Mesangial cell (primary cell): ENCODE measurements around the gene USP51. TPM values are rescaled to one million over a fixed set of nuclear protein-coding genes. Genes with fewer than 3 reads are reported as not detected.

Source experiments
- total RNA-seq: library from RNA; depleted of rRNA; stranded (reverse); fragments of >200 nt; gene quantifications from 2 replicates; pipeline ENCODE4 v1.2.3, GENCODE V29; 2015

The USP51 gene
- 0.65 and 3.3 TPM in 2 replicates for total RNA-seq

DNA sequence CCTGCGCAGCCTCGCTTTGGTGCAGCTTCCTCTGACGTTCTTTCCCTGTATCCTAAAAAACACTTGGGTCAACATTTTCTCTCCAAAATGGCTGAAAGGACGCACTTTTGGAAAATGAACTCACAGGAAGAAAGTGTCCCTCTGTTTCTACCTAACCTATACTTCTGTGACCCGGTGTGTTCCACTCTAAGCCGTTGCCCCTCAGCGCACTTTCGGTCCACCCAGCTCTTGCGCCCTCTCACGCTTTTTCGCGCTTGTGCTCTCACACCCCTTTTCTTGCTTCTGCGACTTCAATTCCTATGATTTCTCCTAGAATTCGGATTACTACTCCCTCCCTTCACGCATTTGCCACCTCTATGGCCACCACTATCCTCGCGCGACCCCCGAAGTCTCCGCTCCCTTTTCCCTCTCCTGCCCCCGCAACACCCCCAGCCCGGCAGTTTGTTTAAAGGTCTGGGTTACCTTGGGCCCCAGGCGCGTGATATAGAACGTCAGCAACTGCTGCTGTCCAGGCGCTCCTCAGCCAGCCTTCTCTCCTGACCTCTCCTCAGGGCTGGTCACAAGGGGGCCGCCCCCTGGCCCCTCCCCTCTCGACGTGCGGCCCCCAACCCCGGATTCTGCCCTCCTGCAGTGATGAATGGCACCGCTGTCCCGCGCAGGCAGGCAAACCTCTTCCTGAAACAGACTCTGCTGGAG is at the start of gene USP51:
Gene USP51 (minus strand): TSS at position 535 of the 696 bp plus-strand sequence. CDS start 909 bp downstream, outside the sequence.

GRCh38 chrX:55451990-55452832 is 37.4 kb downstream of the USP51 start, which contains the start of gene MAGEH1:
MAGEH1 (plus strand) TSS chrX:55452127; CDS start chrX:55452375, 248 bp downstream.

Other genes with a start within 250 kb of the USP51 start
- not detected in 2 replicates for gene PAGE3, start 224.9 kb downstream of the USP51 start, total RNA-seq
- gene MAGEH1, start 37.7 kb downstream of the USP51 start, total RNA-seq = 12.9 and 21.3 TPM in 2 replicates
- not detected in 2 replicates for gene FOXR2, start 133.6 kb upstream of the USP51 start, total RNA-seq
- 3.3 and 13.7 TPM in 2 replicates for gene RRAGB, start 227.9 kb upstream of the USP51 start, total RNA-seq